Measurements from ENCODE around the gene SLFNL1.
A peak's percentile ranks its signal among the peaks of the same experiment; 100 is the strongest.

SLFNL1 gene

DNA sequence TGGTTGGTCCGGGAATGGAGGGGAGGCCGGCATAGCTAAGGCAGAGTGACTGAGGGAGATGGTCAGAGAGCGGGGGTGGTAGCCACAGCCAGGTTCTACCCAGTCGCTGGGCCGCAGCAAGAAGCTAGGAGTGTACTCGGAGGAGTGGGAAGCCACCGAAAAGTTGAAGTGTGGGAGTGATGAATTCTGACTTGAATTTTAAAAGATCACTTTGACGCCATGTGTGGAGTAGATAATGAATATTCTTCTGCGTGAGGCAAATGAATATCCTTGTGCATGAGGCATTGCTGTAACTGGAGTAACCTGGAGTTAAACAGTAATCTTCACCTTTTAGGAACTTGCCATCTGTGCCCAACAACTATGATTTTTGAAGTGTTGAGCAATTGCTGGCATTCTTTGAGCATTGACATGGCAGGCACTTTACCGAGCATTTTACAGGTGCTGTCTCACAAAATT, 35.2 kb downstream of the SLFNL1 start:
- DNase-seq (ENCODE audit: low read depth in 2 of 2) = no peak

DNA sequence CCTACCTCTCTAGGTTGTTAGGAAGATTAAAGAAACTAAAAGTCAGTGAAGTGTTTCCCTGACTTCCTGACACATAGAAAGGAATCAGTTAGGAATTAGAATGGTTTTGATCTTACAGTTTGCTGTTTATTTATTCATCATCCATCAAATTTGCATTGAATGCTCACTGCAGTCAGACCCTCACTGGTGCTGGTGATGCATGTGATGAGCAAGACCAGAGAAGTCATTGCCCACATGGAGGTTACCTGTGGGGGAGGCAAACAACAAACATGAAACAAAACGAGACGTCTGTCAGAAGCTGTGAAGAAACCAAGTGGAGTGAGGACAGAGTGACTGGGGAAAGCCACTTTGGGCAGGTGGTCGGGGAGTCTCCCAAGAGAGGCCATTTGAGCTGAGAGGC, 35.6 kb downstream of the SLFNL1 start:
- DNase-seq (ENCODE audit: low read depth in 2 of 2) = no peak

DNA sequence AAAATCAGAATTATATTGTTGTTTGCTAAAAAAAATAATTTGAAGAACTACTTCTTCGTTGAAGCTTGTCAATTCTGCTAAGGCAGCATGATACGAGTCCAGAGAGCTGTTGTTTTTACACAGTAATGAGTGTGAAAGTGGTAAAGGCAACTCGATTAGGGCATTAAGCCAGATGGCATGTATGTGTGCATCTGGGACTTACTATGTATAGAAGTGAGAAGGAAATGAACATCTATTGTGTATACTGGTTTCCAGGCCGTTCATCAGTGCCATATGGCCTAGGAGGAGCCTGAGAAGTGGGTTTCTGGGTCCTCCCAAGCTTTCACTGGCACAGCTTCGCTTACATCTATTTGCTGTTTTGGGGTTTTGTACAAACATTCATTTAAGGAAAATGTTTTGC, 36.4 kb downstream of the SLFNL1 start:
- no peak for DNase-seq (ENCODE audit: low read depth in 2 of 2)

DNA sequence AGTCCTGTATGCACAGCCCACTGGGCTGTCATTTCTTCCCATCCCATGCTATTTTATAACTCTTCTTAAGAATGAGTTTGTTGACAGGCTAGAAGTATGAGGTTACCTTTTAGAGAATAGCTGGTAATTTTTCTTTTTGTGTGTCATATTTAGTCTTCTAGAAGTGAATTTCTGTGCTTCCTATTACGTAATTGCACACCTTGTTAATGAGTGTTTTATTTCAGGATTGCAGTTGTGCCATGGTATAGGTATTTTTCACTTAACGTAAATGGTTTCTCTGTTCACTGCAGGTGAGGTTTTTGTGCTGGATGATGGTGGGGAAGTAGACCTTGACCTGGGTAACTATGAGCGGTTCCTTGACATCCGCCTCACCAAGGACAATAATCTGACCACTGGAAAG, 37.0 kb downstream of the SLFNL1 start:
- DNase-seq (ENCODE audit: low read depth in 2 of 2) = no peak

DNA sequence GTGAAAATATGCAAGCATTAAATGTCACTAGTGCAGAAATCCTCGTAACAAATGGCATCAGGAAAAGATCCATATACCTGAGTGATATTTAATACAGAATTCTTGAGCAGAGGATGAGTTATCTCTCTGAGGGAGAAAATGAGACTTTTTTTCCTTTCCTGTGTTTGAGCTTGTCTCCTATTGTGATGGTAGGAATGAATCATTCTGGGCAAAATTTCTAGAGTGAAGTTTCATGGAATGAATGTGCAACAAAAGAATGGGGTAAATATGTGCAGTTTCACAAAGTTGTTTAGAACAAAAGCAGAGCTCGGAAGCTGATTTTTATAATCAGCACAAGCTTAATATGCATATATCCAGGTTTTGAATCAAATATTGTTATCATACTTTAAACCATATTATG, 37.5 kb downstream of the SLFNL1 start:
- DNase-seq (ENCODE audit: low read depth in 2 of 2) = no peak

DNA sequence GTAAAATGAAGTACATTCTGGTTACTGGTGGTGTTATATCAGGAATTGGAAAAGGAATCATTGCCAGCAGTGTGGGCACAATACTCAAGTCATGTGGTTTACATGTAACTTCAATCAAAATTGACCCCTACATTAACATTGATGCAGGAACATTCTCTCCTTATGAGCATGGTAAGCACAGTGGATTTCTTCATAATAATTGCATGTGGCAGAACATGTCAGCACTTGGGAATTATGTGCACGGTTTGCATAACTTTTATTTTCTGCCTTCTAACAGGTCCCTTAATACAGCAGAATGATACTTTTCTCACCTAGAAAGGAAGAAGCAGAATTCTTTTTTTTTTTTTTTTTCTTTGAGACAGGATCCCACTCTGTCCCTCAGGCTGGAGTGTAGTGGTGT, 38.2 kb downstream of the SLFNL1 start:
- no peak for DNase-seq (ENCODE audit: low read depth in 2 of 2)

DNA sequence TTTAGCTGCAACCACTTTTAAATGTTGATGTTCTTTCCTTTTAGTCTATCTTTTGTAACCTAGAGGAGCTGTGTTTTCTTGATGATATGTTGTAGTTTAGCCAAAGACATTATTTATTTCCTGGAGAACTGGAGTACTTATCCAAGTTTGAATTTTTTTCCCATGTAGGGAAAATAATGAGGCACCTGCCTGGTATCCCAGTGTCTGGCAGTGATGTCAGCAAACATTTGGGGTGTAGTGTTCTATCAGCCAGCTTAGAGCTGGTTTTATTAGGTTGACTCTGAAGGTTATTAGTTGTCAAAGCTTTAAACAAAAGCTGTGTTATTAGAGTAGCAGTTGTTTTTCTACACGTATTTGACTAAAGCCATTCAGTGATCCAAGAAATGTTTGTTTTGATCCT, 38.8 kb downstream of the SLFNL1 start:
- DNase-seq (ENCODE audit: low read depth in 2 of 2) = no peak

DNA sequence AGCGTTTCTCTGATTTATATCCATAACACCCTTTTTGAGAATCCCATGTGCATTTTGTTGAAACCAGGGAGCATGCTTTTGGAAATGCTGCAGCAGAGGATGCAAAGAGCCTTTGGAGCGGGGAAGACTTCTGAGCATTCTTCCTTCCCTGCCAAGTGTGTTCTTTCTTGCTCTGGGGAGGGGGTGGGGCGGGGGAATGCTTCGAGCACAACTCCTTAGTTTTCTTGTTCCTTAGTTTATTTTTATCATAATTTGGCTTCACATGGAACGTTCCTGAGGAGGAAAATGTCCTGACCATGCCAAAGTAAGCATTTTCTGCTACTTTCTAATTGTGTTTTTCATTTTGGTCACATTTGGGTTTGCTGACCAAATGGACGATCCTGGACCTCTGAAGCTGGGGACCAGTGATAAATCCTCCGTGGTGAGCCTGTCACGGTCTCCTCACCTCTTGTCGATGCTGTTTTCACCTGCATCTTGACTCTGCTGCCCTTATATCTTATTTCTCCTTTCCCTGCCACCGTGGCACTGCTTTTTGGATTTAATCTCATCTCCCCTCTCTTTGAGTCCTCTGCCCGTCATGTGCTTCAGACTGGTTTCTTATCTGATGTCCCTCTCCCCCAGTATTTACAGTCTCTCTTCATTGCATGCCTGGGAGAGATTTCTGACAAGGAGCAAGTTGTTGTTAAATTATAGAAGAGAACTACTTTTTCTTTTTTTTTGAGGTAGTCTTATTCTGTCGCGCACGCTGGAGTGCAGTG, 39.7 kb downstream of the SLFNL1 start:
- no peak for DNase-seq (ENCODE audit: low read depth in 2 of 2)

DNA sequence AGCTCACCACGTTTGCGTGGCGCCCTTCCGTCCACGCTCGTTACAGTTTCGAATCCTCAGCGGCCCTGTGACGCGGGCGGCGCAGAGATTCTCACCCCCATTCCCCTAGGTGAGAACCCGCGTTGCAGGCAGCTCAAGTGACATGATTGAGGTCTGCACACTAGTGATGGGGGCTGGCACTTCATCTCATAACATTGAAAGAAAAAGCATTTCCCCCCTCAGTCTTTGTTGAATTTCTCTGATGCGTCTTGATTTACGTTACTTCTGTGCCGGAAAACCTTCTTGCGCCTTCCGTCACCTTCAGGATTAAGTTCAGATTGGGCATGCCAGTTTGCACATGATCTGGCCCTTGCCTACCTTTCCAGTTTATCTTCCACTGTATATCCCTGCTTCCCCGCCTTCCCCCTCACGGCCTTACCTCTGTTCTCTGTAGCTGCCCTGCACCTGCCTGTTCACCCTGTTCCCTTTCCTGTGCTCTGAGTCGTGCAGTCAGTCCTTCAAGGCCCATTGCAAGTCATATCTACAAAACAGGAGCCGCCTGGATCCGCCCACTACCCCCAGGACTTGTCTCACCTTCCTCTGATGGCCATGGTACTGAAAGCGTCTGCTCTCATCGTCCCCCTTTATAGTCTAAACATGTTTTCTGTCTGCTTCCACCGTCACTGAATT, 40.9 kb downstream of the SLFNL1 start:
- peak; percentile 13 to 22 for DNase-seq (ENCODE audit: low read depth in 2 of 2)

DNA sequence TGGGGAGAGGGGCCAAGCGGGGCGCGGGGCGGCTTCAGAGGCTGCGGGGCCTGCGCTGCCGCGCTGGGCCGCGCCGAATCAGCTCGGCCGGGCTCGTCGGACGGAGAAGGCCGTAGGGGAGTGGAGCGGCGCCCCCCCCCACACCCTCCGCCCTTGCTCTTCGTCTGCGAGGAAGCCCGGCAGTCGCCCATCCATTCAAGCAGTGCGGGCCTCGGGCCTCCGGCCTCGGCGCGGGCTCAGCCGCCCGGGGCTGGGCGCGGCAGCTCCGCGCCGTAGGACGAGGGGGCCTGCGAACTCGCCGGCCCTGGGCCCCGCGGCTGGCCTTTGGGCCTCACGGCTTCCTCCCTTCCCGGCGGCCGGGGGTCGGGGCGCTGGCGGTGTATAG, 41.5 kb downstream of the SLFNL1 start:
- DNase-seq (ENCODE audit: low read depth in 2 of 2) = no peak

DNA sequence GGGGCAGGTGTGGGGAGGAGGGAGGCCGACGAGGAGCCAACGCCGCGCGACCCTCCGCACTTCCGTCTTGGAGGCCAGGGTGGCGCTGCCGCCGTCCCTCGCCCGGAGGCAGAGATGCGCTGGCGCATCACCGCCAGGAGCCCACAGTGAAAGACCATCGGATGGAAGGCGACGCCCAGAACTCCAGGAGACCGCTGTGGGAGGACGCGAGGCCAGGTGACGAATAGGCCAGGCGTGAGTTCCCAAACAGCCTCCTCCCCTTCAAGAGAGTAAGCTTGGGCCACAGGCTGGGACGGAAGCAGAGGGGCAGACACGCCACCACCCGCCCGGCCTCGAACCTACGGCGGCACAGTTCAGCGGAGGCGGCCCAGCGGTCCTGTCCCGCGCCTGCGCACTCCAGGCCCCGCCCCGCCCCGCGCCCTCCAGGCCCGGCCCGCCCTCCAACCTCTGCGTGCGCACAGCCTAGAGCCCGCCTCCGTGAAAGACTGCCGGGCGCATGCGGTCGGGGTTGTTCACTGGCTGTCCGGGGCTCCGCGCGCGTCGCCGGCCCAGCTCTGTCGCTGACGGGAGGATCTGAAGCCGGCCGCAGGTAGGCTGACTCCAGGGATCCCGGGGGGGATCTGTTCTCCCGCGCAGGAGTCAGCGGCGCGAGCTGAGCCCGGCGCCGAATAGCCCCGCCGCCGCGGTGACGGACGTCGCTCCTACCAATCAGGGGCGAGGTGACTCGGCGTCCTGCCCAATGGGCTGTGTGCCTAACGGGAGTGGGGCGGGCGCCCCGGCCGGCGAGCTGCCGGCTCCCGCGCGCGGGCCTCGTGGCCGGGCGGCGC, 42.1 kb downstream of the SLFNL1 start, which contains the start of gene CTPS1:
CTPS1 (plus strand) TSS at position 456 of the 827 bp plus-strand sequence. CDS start 3,595 bp downstream, outside the sequence.
- peak; percentile 92 to 93 for DNase-seq (ENCODE audit: low read depth in 2 of 2)

DNA sequence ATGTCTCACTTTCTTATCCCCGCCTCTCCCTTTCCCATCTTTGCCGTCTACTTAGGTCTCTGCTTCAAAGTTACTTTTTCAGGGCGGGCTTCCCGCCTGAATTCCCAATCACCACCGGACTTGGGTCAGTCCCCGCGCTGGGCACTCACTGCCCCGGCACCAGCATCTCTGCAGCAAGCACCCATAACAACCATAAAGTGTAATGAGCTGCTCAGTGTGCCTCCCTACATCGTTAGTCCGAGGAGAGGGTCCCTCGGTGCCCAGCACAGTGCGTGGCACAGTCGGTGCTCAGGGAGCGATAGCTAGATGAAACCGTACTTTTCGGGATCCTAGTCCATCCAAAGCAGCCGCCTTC, 42.7 kb downstream of the SLFNL1 start:
- DNase-seq (ENCODE audit: low read depth in 2 of 2) = no peak

DNA sequence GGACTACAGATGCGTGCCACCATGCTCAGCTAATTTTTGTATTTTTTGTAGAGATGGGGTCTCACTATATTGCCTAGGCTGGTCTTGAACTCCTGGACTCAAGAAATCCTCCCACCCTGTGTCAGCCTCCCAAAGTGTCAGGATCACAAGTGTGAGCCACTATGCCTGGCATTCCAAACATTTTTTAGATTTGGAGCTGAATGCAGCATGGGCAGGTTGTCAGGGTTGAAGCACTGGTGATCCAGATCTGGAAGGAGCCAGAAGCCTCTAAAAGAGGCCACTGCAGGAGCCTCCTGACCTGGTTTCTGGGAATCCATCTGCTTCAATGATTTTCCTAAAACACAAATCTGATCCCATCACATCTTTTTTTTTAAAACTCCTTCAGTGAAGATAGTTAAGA, 43.8 kb downstream of the SLFNL1 start:
- DNase-seq (ENCODE audit: low read depth in 2 of 2) = no peak

DNA sequence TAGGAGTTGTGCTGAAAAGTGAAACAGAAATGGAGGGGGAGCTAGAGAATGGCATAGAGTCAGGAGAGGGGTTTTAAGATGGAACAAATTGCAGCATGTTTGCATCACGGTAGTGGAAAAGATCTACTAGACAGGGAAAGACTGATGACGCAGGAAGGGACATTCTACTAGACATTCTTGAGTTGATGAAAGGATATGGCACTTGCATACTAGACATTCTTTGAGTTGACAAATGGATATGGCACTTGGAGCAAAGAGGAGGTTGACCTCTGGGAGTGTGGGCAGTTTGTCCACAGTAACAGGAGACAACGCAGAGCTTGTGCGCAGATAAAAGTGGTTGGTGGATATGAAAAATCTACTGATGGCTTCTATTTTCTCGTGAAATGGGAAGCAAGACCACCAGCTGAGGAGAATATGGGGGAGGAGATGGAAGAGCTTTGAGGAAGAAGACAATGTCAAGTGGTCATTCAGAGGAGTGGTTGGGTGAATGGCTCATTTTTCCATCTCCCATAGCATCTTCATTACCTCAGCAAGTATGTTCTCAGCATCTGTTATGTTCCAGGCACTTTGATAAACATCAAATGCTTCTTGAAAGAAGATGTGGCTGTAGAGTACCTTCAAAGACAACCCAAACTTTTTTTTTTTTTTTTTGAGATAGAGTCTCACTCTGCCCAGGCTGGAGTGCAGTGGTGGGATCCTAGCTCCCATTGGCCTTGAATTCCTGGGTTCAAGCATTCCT, 44.4 kb downstream of the SLFNL1 start:
- no peak for DNase-seq (ENCODE audit: low read depth in 2 of 2)

DNA sequence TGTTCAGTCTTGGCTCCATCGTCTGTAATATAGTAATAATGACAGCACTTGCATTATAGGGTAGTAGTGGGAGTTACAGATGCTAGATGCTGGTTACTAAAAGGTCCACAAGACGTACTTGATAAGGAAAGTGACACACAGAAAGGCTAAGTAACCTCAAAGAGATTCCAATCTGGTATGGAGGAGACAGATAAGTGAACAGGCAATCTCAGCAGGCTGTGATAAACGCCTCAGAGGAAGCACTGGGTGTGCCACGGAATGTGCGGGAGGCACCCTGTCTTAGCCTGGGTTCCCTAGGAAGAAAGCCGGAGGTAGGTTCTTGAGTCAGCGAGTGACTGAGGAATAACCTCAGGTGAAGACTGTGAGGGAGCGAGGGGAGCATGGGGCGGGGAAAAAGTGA, 46.6 kb downstream of the SLFNL1 start:
- no peak for DNase-seq (ENCODE audit: low read depth in 2 of 2)

DNA sequence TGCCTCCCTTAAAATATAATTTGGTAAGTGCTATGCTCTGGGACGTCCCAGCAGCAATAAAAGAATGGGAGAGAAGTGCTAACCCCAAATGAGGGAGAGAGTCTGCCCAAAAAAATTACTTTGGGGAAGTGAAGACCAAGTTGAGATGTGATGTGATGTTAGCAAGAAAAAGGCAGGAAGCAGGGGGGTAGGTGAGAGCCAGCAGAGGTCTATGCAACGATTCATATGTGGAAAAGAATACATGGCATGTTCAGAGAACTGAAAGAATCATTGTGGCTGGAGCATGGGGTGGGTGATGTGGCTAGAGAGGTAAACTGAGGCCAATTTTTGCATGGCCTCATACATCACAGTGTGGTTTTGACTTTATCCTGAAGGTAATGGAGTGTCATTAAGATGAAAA, 47.6 kb downstream of the SLFNL1 start:
- no peak for DNase-seq (ENCODE audit: low read depth in 2 of 2)

DNA sequence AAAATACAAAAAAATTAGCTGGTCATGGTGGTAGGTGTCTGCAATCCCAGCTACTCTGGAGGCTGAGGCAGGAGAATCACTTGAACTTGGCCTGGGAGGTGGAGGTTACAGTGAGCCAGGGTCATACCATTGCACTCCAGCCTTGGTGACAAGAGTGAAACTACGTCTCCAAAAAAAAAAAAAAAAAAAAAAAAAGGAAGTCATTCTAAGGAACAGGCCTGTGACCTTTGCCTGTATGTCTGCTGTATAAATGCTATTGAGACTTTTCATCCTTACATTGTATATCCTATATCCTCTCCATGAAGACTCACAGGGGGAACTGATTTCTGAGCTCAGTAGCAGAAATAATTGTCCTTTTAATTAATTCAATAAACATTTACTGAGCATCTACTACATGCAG, 49.6 kb downstream of the SLFNL1 start:
- DNase-seq (ENCODE audit: low read depth in 2 of 2) = no peak

DNA sequence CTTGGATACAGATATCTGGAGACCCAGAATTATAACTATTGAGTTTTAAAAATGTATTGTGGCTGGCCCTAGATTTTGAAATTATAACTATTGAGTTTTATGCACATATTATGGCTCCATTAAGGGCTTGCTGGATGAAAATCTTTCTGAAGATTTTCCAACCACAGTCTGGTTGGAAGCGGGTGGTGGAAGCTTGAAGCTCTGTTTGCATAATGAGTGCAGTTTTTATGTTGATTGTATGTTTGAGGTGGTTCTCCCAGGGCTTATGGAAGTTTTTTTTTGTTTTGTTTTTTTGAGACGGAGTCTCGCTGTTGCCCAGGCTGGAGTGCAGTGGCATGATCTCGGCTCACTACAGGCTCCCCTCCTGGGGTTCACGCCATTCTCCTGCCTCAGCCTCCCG, 52.1 kb downstream of the SLFNL1 start:
- no peak for DNase-seq (ENCODE audit: low read depth in 2 of 2)

DNA sequence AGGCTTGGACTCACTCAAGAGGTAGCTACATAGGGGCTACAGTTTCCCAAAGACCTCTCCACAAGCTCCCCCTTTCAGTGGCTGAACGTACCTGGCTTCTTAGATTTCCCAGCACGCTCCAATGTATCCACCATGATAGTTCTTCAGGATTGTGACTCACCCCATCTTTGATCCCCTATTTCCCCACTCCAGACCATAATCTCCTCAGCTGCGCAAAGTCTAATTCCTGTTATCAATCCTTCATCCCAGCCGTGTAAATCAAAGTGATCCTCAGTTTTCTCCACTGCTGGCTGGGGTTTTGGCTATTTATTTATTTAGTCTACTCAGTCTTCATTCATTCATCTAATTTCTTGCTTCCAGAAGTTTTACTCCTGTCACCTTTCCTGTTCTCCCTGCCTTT, 55.1 kb downstream of the SLFNL1 start:
- no peak for DNase-seq (ENCODE audit: low read depth in 2 of 2)
